Stimulated activated naive CD8-positive, alpha-beta T cell treated with anti-CD3 and anti-CD28 coated beads, Interleukin-15, amount 100 ng/mL, for 72 hours (primary cell): ENCODE data around the gene SGCD.
A peak's percentile ranks its signal among the peaks of the same experiment; 100 is the strongest.

ENCODE experiments used
- ATAC-seq: fragments of 150-1000 bp; cut with Tn5 transposase; 2 replicates; pipeline ENCODE4 v1.10.0; 2021; ENCODE audit warnings: mild to moderate bottlenecking, moderate library complexity
- DNase-seq, 2 donors: peaks; one replicate each; pipeline ENCODE4 v3.0.0; 2021 to 2022
- H3K27ac Mint-ChIP-seq, 2 donors: one replicate each; pipeline ENCODE4 v1.8.0; 2022; ENCODE audit warnings: mild to moderate bottlenecking in 2 of 2, mixed read lengths in 2 of 2, moderate library complexity in 2 of 2
- H3K27me3 Mint-ChIP-seq: one replicate; pipeline ENCODE4 v1.8.0; 2022; ENCODE audit warnings: mixed read lengths
- H3K4me1 Mint-ChIP-seq: one replicate; pipeline ENCODE4 v1.8.0; 2022; ENCODE audit warnings: mild to moderate bottlenecking, mixed read lengths
- H3K4me3 Mint-ChIP-seq, 2 donors: one replicate each; pipeline ENCODE4 v1.8.0; 2022; ENCODE audit warnings: mild to moderate bottlenecking in 2 of 2, mixed read lengths in 2 of 2, moderate library complexity in 1 of 2
- H3K9me3 Mint-ChIP-seq, 2 donors: one replicate each; pipeline ENCODE4 v1.8.0; 2022; ENCODE audit warnings: mixed read lengths in 2 of 2

SGCD gene

DNA sequence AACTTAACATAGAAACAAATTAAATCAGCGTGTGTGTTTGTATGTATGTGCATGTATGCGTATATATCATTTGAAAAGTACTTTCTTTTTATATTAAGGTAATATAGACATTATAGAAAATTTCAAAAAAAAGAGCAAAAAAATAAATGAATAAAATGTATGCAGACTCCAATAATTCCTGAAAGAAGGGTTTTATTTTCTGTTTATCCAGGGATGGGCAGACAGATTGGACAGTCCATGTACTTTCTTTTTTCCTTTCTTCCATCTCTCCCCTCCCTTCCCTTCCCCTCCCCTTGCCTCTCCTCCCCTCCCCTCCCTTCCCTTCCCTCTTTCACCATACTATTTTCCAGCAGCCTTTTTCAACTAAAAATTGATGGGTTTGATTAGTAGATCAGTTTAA lies 123.8 kb downstream of the SGCD start:
- Mint-ChIP-seq H3K9me3 (no peaks in the 10 kb centered on the region), H3K27ac (no peak overlapping the region), H3K4me1 (no peaks in the 10 kb centered on the region), H3K27me3 (peaks cover 16% of the 10 kb centered on the region), H3K4me3 (no peak overlapping the region)
- ATAC-seq, result no peak
- DNase-seq, result no peak

DNA sequence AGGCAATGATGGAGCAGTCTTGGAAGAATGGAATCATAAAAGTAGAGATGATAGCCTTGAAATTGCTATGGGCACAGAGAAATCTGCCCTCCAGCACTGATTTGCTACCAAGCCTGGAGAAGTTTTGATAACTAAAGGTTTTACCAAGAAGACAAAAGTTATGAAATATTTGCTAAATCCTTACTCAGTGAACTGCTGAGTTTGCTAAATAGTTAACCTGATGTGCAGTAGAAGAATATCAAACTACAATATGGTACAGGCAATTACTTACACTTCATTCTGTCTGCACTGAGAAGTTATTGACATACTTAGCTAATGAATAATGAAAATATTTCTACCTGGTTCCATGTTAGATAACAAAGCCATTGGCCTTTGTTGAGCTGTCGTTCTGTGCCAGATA lies 124.5 kb downstream of the SGCD start:
- no peak overlapping the region for H3K4me3 Mint-ChIP-seq
- no peak for ATAC-seq
- H3K4me1 Mint-ChIP-seq, result no peaks in the 10 kb centered on the region
- peaks cover 9% of the 10 kb centered on the region for H3K27me3 Mint-ChIP-seq
- no peaks in the 10 kb centered on the region for H3K9me3 Mint-ChIP-seq
- DNase-seq, result no peak
- no peak overlapping the region for H3K27ac Mint-ChIP-seq

DNA sequence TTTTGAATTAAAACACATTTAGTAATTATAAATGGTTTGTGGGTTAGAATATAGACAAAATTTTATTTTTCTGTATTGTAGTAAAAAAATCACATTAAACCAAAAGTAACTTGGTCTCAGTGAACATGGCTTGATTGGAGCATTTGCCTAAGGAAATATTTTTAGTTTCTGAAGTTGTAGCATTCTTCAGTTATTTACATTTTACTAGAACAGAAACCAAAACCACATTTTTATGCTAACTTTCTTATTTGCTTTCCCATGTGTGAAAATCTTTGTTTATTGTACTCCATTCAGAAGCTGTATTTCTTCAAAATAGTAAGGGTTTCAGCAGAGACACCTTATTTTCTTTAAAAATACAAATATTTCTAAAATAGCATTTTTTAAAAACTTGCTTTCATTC lies 129.9 kb downstream of the SGCD start:
- Mint-ChIP-seq H3K4me3 (no peak overlapping the region), H3K27me3 (no peaks in the 10 kb centered on the region), H3K4me1 (no peaks in the 10 kb centered on the region), H3K9me3 (no peaks in the 10 kb centered on the region), H3K27ac (no peak overlapping the region)
- no peak for DNase-seq
- no peak for ATAC-seq

GRCh38 chr5:156459812-156460385 lies 132.9 kb downstream of the SGCD start:
- H3K4me1 Mint-ChIP-seq, result no peaks in the 10 kb centered on the region
- no peaks in the 10 kb centered on the region for H3K27me3 Mint-ChIP-seq
- ATAC-seq, result no peak
- H3K4me3 Mint-ChIP-seq, result no peak overlapping the region
- H3K27ac Mint-ChIP-seq, result no peak overlapping the region
- no peaks in the 10 kb centered on the region for H3K9me3 Mint-ChIP-seq
- no peak for DNase-seq

GRCh38 chr5:156460471-156460870 lies 133.5 kb downstream of the SGCD start:
- Mint-ChIP-seq H3K27ac (no peak overlapping the region), H3K4me3 (no peak overlapping the region), H3K4me1 (no peaks in the 10 kb centered on the region), H3K27me3 (no peaks in the 10 kb centered on the region), H3K9me3 (no peaks in the 10 kb centered on the region)
- ATAC-seq (no peak), DNase-seq (no peak)

DNA sequence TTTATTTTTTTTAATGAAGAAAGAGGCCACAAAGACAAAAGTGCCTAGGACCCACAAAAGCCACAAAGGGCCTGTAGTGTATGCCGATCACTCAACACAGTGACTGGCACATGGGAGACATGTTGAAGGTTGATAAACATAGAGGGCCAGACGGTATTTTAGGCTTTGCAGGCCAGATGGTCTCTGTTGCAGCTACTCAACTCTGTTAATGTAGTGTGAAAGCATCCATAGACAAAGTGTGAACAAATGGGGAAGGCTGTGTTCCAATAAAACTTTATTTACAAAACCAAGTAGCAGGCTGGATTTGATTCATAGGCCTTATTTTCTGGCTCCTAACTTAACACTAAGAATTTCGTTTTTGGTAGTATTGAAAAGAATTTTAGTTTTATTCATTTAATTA lies 139.9 kb downstream of the SGCD start:
- DNase-seq, result no peak
- peak overlapping the region in 1 of 2 donors; percentile 67 for H3K27ac Mint-ChIP-seq
- no peaks in the 10 kb centered on the region for H3K4me1 Mint-ChIP-seq
- H3K9me3 Mint-ChIP-seq, result no peaks in the 10 kb centered on the region
- H3K4me3 Mint-ChIP-seq, result no peak overlapping the region
- H3K27me3 Mint-ChIP-seq, result no peaks in the 10 kb centered on the region
- ATAC-seq, result no peak

- H3K4me1 Mint-ChIP-seq, result no peaks in the 10 kb centered on the region
- H3K27me3 Mint-ChIP-seq, result no peaks in the 10 kb centered on the region
- H3K27ac Mint-ChIP-seq, result no peak overlapping the region
- H3K4me3 Mint-ChIP-seq, result no peak overlapping the region
- no peaks in the 10 kb centered on the region for H3K9me3 Mint-ChIP-seq
- DNase-seq, result no peak
- no peak for ATAC-seq
These were observed 142.7 kb downstream of the SGCD start for GRCh38 chr5:156469636-156470035.

DNA sequence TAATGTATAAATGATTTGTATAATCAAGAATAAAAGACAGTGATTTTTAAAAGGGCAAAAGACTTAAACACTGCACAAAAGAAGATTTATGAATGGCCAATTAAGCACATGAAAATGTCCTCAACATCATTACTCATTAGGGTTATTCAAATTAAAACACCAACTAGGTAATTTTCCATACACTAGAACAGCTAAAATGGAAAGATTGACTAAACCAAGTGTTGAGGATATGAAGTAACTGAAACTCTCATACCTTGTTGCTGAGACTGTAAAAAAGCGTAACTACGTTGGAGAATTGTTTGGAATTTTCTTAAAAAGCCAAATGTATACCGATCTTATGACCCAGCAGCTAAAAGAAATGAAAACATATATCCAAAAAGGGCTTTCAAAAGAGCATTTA lies 144.9 kb downstream of the SGCD start:
- H3K4me3 Mint-ChIP-seq, result no peak overlapping the region
- no peaks in the 10 kb centered on the region for H3K4me1 Mint-ChIP-seq
- peaks cover 11% of the 10 kb centered on the region for H3K27me3 Mint-ChIP-seq
- ATAC-seq (peak; percentile 56), DNase-seq (no peak)
- no peaks in the 10 kb centered on the region for H3K9me3 Mint-ChIP-seq
- H3K27ac Mint-ChIP-seq, result peak overlapping the region; percentile 19 to 43

DNA sequence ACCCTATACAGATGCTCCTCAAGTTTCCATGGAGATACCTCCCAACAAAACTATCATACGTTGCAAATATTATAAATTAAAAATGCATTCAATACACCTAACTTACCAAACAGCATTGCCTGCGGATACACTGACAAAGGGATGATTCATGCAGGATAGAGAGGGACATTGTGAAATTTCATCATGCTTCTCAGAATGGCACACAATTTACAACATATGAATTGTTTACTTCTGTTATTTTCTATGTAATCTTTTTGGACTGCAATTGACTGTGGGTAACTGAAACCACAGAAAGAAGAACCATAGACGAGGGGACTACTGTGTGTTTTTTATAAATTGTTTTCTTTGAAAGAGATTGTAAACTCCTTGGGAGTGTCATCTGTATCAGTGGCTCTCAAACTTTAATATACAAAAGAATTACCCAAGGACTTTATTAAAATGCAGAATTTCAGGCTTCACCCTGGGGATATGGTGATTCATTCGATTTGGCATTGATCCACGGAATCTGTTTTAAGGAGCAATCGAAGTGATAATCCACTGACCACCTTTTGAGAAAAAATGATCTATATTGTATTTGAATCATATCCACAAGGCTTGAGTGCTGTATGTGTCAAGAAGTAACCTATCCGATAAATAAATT lies 146.4 kb downstream of the SGCD start:
- no peak overlapping the region for H3K4me3 Mint-ChIP-seq
- H3K27me3 Mint-ChIP-seq, result peaks cover 11% of the 10 kb centered on the region
- ATAC-seq (no peak), DNase-seq (no peak)
- no peaks in the 10 kb centered on the region for H3K9me3 Mint-ChIP-seq
- H3K27ac Mint-ChIP-seq, result no peak overlapping the region
- H3K4me1 Mint-ChIP-seq, result no peaks in the 10 kb centered on the region

DNA sequence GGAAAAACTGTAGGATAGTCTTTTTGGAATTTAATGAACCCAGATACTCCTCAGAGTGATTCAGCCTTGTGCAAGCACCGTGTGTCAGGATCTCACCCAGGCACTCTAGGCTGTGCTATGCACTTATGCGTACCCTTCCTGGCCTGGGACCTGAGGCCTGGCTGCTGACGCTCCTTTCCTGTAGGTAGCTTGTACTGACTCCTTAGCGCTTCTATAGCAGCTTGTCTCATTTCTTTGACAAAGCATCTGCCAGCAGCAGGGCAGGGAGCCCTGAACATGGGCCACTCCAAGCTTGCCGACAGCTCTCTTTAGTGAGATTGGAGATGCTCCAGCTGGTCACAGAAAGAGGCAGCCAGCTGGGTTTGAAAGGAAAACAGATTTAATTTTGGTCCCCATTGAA lies 147.3 kb downstream of the SGCD start:
- Mint-ChIP-seq H3K4me1 (no peaks in the 10 kb centered on the region), H3K27me3 (peaks cover 11% of the 10 kb centered on the region), H3K4me3 (no peak overlapping the region), H3K27ac (no peak overlapping the region), H3K9me3 (no peaks in the 10 kb centered on the region)
- DNase-seq (no peak), ATAC-seq (no peak)

DNA sequence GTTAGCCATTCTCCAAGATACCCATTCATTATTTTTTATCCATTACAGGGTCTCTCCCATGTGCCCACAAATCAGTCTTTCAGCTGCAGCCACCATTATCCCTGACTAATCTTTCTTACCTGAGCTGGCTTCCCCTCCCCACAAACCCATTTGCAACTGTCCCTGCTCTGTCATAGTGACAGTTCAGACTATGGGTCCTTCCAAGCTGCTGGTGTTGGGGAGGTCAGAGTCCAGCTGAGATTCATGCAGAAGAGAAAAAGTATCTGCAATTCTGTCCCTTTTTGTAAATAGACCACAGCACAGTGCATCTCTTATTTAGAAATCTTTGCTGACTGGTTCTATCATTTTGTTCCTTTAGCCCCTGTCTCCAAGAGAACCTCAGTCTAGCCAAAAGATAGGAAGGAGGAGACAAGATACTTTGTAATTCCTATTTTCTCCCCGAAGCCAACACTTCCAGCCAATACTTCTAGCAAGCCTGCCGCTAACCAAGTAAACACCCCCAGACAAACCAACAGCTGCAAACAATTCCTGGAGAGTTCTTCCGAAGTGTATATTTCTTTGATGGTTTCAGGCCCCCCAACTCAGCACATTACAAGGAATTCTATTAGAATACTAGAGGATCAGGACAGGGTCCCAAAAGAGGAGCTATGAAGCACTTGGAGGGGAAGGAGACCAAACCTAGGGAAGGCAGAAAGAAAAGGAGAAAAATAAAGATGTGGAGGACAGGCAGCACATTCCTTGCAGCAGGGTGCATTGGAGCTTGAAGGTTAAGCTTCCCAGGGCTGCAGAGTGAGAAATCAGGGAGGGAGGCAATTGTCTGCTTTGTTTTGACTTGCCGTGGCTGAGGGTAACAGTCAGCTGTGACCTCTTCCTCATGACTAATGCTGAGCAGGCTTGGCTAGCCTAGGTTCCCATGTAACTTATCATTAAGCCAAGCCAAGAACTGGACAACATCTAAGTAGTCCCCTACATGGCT lies 148.5 kb downstream of the SGCD start:
- DNase-seq (no peak), ATAC-seq (no peak)
- peaks cover 9% of the 10 kb centered on the region for H3K4me1 Mint-ChIP-seq
- peaks cover 11% of the 10 kb centered on the region for H3K27me3 Mint-ChIP-seq
- no peaks in the 10 kb centered on the region for H3K9me3 Mint-ChIP-seq
- no peak overlapping the region for H3K27ac Mint-ChIP-seq
- no peak overlapping the region for H3K4me3 Mint-ChIP-seq

- Mint-ChIP-seq H3K9me3 (peaks cover 0 to 5% of the 10 kb centered on the region in 2 donors), H3K27ac (no peak overlapping the region), H3K4me3 (no peak overlapping the region), H3K4me1 (peaks cover 9% of the 10 kb centered on the region), H3K27me3 (peaks cover 11% of the 10 kb centered on the region)
- ATAC-seq, result no peak
- no peak for DNase-seq
These were observed 149.2 kb downstream of the SGCD start for GRCh38 chr5:156476158-156476551.

- ATAC-seq, result no peak
- Mint-ChIP-seq H3K4me1 (peaks cover 9% of the 10 kb centered on the region), H3K27ac (no peak overlapping the region), H3K27me3 (peaks cover 11% of the 10 kb centered on the region), H3K9me3 (peaks cover 0 to 7% of the 10 kb centered on the region in 2 donors), H3K4me3 (no peak overlapping the region)
- DNase-seq, result no peak
These were observed 149.7 kb downstream of the SGCD start for GRCh38 chr5:156476678-156477077.

DNA sequence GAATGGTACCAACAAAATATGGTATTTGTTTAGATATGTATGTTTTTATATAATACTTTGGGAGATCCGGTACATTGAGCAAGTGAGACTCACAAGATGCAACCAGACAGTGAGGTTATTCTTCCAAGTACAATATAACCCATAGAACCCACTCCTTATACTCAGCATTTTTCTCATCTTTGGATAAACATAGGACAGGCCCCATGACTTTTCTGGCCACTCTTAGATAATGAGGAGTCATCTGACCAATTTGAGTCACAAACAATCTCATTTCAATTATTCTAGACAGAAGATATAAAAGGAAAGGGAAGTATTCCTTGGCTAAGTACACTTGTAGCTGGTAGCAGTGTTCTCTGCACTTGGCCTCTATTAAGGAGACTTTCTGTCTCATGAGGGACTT lies 150.2 kb downstream of the SGCD start:
- Mint-ChIP-seq H3K27ac (no peak overlapping the region), H3K9me3 (peaks cover 0 to 7% of the 10 kb centered on the region in 2 donors), H3K4me1 (peaks cover 9% of the 10 kb centered on the region), H3K27me3 (peaks cover 11% of the 10 kb centered on the region), H3K4me3 (no peak overlapping the region)
- ATAC-seq, result no peak
- no peak for DNase-seq

- Mint-ChIP-seq H3K27me3 (peaks cover 11% of the 10 kb centered on the region), H3K27ac (peak overlapping the region; percentile 91 to 96), H3K4me1 (peaks cover 9% of the 10 kb centered on the region), H3K9me3 (peaks cover 0 to 7% of the 10 kb centered on the region in 2 donors), H3K4me3 (no peak overlapping the region)
- DNase-seq, result peak; percentile 28 to 70
- peak; percentile 88 for ATAC-seq
These were observed 152.9 kb downstream of the SGCD start for GRCh38 chr5:156479849-156480248.

- DNase-seq, result no peak
- Mint-ChIP-seq H3K27me3 (no peaks in the 10 kb centered on the region), H3K4me3 (no peak overlapping the region), H3K9me3 (peaks cover 6 to 9% of the 10 kb centered on the region in 2 donors), H3K27ac (no peak overlapping the region), H3K4me1 (peaks cover 9% of the 10 kb centered on the region)
- ATAC-seq, result no peak
These were observed 154.8 kb downstream of the SGCD start for GRCh38 chr5:156481741-156482140.
